OCI-LY3 (cell line): ENCODE results near the gene TROAP.

ENCODE experiments used
- H2AFZ ChIP-seq: fragments of 200-600, 300-600 bp; shearing (Covaris generic); 2 replicates; pipeline ENCODE4 v1.6.0; 2014; ENCODE audit warnings: antibody characterized with exemption, low read depth, low read length
- H3K27ac ChIP-seq: fragments of 200-600, 300-600 bp; sonication (generic); 2 replicates; pipeline ENCODE4 v1.5.1; 2014; ENCODE audit warnings: mild to moderate bottlenecking, low read length, moderate library complexity, mixed read lengths
- H3K27me3 ChIP-seq: fragments of 200-600, 300-600 bp; sonication (generic); 2 replicates; pipeline ENCODE4 v1.6.1; 2014; ENCODE audit warnings: low read depth, low read length, mixed read lengths
- H3K36me3 ChIP-seq: fragments of 200-600, 300-600 bp; sonication (generic); replicated peaks from 2 replicates; pipeline ENCODE3; 2014; ENCODE audit warnings: low read depth, low read length, mixed read lengths
- H3K4me1 ChIP-seq: fragments of 300-600, 200-600 bp; sonication (generic); 2 replicates; pipeline ENCODE4 v1.6.1; 2014; ENCODE audit warnings: low read length, mixed read lengths
- H3K4me2 ChIP-seq: fragments of 200-600, 300-600 bp; sonication (generic); 2 replicates; pipeline ENCODE4 v1.6.1; 2014; ENCODE audit warnings: low read length, mixed read lengths
- H3K4me3 ChIP-seq: fragments of 300-600, 200-600 bp; sonication (generic); 2 replicates; pipeline ENCODE4 v1.5.1; 2014; ENCODE audit warnings: antibody characterized with exemption, mild to moderate bottlenecking, low read length, moderate library complexity
- H3K79me2 ChIP-seq: fragments of 300-600, 200-600 bp; shearing (Covaris generic); 2 replicates; pipeline ENCODE4 v1.6.1; 2014; ENCODE audit warnings: mild to moderate bottlenecking, low read length, mixed read lengths
- H3K9ac ChIP-seq: fragments of 300-600, 200-600 bp; shearing (Covaris generic); 2 replicates; pipeline ENCODE4 v1.6.0; 2014; ENCODE audit warnings: mild to moderate bottlenecking, low read length, moderate library complexity
- H3K9me3 ChIP-seq: fragments of 200-600, 300-600 bp; shearing (Covaris generic); 2 replicates; pipeline ENCODE4 v1.6.1; 2014; ENCODE audit warnings: low read length, mixed read lengths; ENCODE audit not compliant: insufficient read depth
- H4K20me1 ChIP-seq: fragments of 200-600, 300-600 bp; sonication (generic); 2 replicates; pipeline ENCODE4 v1.6.1; 2016; ENCODE audit warnings: low read length, mixed read lengths; ENCODE audit not compliant: insufficient read depth
- EZH2phosphoT487 ChIP-seq: fragments of 200-600 bp; shearing (Covaris generic); IDR thresholded peaks from 2 replicates; pipeline ENCODE4 v1.6.1; 2018; ENCODE audit warnings: antibody characterized with exemption, mixed run types, low read depth
- TF ChIP-seq, protein P1 (sequence below): fragments of 200-600, 300-600 bp; sonication (generic); IDR thresholded peaks from 2 replicates; pipeline ENCODE4 v1.5.1; 2014; ENCODE audit warnings: antibody characterized with exemption, low read length, low read depth

TROAP gene

GRCh38 chr12:49327887-49328286 lies 4.8 kb downstream of the TROAP start:
- Histone ChIP-seq H3K4me3 (no peak overlapping the region), H3K9me3 (no peaks in the 10 kb centered on the region), H3K27ac (no peak overlapping the region), H3K9ac (no peak overlapping the region), H3K4me2 (no peak overlapping the region), H3K36me3 (peaks cover 35% of the 10 kb centered on the region), H3K79me2 (peaks cover 11% of the 10 kb centered on the region), H4K20me1 (no peaks in the 10 kb centered on the region), H3K27me3 (no peaks in the 10 kb centered on the region), H2AFZ (no peak overlapping the region), H3K4me1 (peaks cover 4% of the 10 kb centered on the region; the same call in 1 of the 2 replicates)
- TF ChIP-seq, protein P1, sequence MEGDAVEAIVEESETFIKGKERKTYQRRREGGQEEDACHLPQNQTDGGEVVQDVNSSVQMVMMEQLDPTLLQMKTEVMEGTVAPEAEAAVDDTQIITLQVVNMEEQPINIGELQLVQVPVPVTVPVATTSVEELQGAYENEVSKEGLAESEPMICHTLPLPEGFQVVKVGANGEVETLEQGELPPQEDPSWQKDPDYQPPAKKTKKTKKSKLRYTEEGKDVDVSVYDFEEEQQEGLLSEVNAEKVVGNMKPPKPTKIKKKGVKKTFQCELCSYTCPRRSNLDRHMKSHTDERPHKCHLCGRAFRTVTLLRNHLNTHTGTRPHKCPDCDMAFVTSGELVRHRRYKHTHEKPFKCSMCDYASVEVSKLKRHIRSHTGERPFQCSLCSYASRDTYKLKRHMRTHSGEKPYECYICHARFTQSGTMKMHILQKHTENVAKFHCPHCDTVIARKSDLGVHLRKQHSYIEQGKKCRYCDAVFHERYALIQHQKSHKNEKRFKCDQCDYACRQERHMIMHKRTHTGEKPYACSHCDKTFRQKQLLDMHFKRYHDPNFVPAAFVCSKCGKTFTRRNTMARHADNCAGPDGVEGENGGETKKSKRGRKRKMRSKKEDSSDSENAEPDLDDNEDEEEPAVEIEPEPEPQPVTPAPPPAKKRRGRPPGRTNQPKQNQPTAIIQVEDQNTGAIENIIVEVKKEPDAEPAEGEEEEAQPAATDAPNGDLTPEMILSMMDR: no peak
- no peak for TF ChIP-seq EZH2phosphoT487

DNA sequence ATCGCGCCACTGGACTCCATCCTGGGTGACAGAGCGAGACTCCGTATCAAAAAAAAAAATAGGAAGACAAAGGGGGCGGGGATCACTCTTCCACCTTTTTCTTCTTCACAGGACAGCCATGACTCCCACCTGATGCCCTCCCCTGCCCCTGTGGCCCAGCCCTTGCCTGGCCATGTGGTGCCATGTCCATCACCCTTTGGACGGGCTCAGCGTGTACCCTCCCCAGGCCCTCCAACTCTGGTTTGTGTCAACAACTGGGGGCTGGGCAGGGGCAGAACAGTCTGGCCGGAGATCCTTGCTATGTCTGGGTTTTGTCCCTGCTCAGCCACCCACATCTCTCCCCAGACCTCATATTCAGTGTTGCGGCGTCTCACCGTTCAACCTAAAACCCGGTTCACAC lies 5.8 kb downstream of the TROAP start:
- Histone ChIP-seq H3K4me3 (no peak overlapping the region), H3K9me3 (no peaks in the 10 kb centered on the region)

DNA sequence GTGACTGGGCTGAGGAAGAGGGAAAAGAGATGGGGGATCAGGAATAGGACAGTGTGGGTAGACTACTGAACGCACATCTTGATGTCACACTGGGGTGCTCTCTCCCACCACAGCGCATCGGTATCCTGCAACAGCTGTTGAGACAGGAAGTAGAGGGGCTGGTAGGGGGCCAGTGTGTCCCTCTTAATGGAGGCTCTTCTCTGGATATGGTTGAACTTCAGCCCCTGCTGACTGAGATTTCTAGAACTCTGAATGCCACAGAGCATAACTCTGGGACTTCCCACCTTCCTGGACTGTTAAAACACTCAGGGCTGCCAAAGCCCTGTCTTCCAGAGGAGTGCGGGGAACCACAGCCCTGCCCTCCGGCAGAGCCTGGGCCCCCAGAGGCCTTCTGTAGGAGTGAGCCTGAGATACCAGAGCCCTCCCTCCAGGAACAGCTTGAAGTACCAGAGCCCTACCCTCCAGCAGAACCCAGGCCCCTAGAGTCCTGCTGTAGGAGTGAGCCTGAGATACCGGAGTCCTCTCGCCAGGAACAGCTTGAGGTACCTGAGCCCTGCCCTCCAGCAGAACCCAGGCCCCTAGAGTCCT lies 7.1 kb downstream of the TROAP start:
- H3K27me3 ChIP-seq: no peaks in the 10 kb centered on the region
- TF ChIP-seq, protein P1: no peak
- H3K36me3 ChIP-seq: peaks cover 35% of the 10 kb centered on the region
- H3K79me2 ChIP-seq: no peaks in the 10 kb centered on the region
- H4K20me1 ChIP-seq: no peaks in the 10 kb centered on the region
- no peak overlapping the region for H3K4me2 ChIP-seq
- H3K9ac ChIP-seq: no peak overlapping the region
- H3K4me3 ChIP-seq: no peak overlapping the region
- no peaks in the 10 kb centered on the region for H3K9me3 ChIP-seq
- no peak overlapping the region for H3K27ac ChIP-seq
- H2AFZ ChIP-seq: no peak overlapping the region
- no peaks in the 10 kb centered on the region for H3K4me1 ChIP-seq

More for the DNA sequence above, 5.8 kb downstream of the TROAP start:
- H3K4me1 ChIP-seq: peaks cover 3% of the 10 kb centered on the region; the same call in 1 of the 2 replicates
- H3K4me2 ChIP-seq: no peak overlapping the region
- H3K27me3 ChIP-seq: no peaks in the 10 kb centered on the region
- H3K36me3 ChIP-seq: peaks cover 35% of the 10 kb centered on the region
- TF ChIP-seq EZH2phosphoT487: no peak
- TF ChIP-seq, protein P1: no peak
- H3K27ac ChIP-seq: no peak overlapping the region
- H3K9ac ChIP-seq: no peak overlapping the region
- H4K20me1 ChIP-seq: no peaks in the 10 kb centered on the region
- peaks cover 3% of the 10 kb centered on the region for H3K79me2 ChIP-seq
- no peak overlapping the region for H2AFZ ChIP-seq

- Histone ChIP-seq H3K27me3 (no peaks in the 10 kb centered on the region), H3K4me1 (no peaks in the 10 kb centered on the region), H3K36me3 (peaks cover 29% of the 10 kb centered on the region), H3K4me3 (no peak overlapping the region), H2AFZ (no peak overlapping the region), H4K20me1 (no peaks in the 10 kb centered on the region), H3K27ac (no peak overlapping the region), H3K9me3 (no peaks in the 10 kb centered on the region), H3K4me2 (no peak overlapping the region), H3K9ac (no peak overlapping the region), H3K79me2 (no peaks in the 10 kb centered on the region)
- no peak for TF ChIP-seq EZH2phosphoT487
- TF ChIP-seq, protein P1: no peak
Measured at GRCh38 chr12:49330631-49331379, 7.8 kb downstream of the TROAP start.
